Raji (cell line): ENCODE measurements around the gene RBPJ.

Source experiments
- POLR2A ChIP-seq: IDR thresholded peaks from 2 replicates; pipeline ENCODE4 v1.6.1; 2011; ENCODE audit warnings: low read depth, low read length, control low read depth; ENCODE audit not compliant: insufficient read depth

The RBPJ gene

DNA sequence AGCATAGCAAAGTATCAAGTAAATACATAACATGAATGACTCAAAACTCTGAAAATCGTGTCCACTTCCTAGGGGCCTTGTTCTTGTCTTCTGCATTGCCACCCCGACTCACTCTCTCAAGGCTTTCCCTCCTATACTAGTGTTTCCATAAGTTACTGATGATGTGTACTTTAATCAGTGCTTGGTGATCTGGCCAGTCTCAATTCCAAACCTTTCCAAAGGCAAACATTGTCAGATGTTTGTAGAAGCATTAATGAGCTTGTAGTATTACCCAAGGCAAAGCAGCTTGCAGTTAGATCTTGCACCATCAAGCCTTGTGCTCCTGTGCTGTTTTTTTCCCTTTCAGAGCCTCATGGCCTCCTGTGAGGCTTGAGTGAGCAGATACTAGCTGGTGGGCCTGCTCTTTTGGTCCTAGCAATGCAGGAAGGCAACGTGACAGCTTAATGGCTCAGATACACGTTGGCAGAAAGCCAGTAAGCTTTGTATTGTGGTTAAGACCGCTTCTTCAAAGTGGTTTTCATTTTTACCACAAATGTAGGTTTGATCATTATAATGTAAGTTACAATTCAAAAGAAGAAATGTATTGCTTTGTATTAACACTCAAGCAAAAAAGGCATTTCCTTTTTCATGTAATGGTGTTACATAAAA, 51.8 kb downstream of the RBPJ start:
- TF ChIP-seq POLR2A: no peak

DNA sequence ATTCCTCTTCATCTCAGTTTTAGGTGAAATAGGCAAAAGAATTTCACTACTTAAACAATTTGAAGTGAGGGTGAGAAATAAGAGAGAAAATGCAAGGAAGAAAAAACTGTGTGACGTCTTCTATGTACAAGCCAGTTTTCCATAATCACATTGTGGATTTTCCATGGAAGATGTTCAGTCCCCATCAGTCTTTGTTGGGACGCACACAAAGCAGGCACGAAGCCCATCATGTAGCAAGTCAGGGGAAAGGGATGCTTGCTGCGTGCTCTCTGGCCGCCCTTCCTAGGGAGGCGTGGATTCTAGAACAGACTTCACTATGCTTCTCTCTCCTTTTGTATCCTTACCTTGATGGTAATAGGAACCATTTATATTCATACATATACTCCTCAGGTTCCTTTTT, 54.7 kb downstream of the RBPJ start:
- no peak for TF ChIP-seq POLR2A

DNA sequence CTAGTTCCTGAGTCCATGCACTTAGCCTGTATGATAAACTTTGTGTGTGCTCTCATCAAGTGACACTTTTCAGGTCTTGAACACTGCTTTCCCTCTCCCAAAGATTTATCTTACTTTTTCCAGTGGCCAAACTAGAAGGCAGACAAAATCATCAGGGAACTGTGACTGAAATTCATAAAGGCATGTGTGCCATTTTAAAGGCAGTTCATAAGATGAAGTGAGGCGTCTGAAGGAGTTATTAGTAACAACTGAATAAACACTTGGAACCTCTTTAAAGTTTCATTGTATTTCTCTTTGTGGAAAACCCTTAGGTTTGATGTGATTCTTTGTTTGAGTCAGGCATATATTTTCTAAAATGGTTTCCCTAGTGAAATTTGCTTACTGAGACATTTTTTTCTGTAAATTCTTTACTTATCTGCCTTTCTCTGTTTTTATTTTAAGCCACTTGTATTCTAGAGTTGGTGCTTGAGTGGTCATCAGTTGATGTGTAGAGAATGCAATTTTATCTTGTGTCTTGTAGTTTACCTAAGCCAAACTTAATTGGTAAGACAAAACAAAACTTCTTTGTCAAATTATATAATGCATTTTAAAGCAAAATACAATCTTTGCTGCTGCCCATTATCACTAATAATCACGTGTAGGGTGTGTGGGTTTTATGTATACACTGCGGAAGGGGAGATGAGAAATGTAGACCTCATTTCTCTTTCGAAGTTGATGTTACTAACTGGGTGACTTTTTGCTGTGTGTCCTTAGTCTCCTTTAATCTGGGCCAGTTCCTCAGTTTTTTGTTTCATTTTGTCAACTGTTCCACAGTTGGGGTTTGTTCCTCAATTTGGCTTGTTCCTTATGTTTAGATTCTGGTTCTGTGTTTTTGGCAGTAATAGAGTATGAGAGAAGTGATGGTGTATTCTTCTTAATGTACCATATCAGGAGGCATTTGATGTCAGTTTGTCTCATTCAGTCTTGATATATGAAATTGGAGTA, 56.8 kb downstream of the RBPJ start:
- TF ChIP-seq POLR2A: no peak

DNA sequence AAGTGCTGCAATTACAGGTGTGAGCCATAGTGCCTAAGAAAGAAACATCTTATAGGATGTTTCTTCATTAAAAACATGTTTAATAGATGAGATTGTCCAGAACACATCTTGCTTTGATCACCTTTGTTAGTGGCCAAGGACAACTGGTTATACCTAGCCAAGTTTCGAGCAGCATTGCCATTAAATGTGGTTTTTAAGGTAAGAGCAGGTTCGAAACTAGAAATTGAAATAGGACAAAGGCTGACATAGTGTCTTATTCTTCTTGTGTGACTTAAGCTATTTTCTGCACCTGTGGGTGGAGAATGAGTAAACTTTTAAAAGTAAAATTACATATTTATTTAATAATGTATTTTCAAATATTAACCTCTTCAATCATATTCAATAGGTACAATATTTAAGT, 59.0 kb downstream of the RBPJ start:
- no peak for TF ChIP-seq POLR2A

DNA sequence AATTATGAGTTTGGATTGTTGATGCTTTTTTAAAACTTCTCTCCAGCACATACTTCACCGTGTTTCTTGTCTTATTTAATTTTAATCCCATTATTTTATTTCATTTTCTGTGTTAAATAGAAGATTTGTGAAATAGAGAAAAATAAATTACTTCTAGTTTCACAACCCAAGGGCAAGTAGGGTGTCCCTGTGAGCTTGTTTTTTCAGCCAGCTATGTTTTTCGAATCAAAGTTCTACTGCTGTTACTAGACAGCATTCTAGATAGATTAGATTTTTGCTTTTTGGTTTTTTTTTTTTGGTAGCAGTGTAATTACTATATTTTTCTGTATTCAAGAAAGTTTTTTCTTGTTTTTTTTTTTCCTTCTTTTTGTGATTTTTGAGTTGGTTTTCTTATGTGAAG, 59.9 kb downstream of the RBPJ start:
- no peak for TF ChIP-seq POLR2A

DNA sequence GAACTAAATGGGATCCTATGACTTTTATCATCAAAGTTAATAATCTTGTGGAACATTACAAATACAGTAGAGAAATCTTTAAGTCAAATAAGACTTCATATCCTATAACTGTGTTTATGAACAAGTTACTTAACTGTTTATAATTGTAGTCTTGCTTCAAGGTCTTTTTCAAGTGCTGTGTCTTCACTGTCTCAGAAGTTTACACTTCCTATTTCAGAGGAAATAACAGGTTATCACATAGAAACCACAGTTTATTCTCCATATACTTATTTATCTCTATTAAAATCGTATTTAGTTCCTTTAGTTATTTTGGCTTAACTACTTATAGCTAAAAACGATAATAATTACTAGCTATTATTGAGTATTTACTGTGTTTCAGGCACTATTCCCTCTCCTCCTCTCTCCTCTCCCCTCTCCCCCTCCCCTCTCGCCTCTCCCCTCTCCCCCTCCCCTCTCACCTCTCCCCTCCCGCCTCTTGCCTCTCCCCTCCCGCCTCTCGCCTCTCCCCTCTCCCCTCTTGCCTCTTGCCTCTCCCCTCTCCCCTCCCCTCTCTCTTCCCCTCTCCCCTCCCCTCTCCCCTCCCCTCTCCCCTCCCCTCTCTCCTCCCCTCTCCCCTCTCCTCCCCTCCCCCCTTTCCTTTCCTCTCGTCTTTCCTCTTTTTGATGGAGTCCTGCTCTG, 63.7 kb downstream of the RBPJ start:
- no peak for TF ChIP-seq POLR2A

DNA sequence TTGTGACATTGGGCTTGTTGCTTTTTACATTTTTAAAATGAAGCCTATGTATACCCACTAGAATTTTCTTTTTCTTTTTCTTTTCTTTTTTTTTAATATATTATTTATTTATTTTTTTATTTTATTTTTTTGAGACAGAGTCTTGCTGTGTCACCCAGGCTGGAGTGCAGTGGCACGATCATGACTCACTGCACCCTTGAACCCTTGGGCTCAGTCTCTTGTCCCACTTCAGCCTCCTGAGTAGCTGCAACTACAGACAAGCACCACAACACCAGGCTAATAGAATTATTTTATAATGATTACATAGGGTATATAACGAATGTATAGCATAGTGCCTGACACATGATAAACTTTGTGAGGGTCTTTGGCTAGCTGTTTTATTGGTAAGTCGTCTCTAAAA, 64.9 kb downstream of the RBPJ start:
- TF ChIP-seq POLR2A: no peak

DNA sequence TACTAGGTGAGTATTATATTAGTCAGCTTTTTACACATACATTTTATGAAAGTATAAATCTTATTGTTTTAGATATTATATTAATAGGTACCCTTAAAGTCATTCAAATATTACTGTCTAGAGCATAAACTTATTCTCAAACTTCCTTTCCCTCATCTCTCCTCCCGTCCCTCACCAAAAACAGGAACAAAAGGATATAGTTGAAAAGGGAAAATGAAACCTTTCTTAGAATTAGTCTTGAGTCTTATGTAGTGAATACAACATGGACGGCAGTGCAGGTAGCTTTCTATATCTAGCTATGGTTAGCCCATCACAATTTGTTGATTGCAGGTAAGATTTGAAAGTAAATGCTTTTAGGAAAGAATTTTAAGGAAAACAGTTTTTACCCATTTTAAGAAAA, 65.6 kb downstream of the RBPJ start:
- TF ChIP-seq POLR2A: no peak

DNA sequence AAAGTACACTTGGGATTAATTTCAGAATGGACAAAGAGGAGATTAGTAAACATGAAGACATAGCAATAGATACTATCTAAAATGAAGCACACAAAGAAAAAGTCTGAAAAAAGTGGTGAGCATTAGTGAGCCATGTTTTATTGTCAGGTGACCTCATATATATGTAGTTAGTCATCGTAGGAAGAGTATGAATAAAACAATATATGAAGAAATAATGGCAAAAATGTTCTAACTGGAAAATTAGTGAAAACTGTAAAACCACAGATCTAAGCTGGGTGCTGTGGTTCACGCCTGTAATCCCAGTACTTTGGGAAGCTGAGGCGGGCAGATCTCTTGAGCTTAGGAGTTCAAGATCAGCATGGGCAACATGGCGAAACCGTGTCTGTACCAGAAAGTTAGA, 67.9 kb downstream of the RBPJ start:
- no peak for TF ChIP-seq POLR2A

DNA sequence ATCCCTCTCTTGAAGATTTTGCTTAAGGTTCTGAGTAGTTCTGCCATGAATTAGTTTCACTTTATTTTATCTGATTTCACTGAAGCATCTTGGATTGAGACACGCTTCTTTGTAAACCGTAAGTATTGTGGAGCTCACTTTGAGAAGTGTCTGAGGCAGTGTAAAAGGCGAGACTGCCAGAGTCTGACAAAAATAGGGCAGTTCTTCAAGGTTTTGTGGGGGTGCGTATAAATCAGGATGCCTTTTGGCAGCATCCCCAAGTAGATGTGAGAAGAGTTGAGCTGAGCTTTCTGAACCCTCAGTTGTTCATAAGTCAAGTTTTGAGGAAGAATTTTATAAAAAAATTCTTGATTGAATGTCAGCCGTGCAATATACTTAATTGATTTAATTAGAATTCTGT, 76.3 kb downstream of the RBPJ start:
- no peak for TF ChIP-seq POLR2A

DNA sequence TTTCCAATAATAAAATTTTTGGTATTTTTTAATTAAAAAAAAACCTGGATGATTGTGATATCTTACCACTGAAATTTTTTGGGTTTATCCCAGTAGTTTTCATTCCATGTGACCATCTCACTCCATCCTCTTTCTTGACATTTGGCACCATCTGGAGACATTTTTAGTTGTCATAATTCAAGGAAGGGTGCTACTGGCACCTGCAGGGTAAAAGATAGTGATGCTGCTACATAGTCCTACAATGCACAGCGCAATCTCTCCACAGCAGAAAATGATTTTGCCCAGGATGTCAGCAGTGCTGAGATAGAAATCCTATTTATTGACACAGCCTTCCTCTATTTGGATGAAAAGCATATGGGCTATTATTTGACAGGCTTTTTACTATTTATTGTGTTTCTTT, 79.3 kb downstream of the RBPJ start:
- TF ChIP-seq POLR2A: no peak

DNA sequence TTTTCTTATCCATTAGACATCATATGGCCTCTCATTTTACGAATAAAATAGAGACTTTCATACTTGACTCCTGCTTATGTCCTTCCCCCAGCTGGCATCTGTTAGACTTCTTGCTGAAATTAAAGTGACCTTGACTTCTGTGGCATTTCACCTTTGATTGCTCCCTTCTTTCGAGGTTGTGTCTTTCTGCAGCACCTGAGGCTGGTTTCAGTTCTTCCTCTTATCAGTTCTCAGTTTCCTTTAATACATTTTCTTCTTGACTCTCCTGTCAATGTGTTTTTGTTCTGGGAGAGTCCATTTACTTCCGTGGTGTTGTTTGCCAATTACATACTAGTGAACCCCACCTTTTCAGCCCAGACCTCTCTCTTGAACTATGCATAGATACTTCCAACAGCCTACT, 81.6 kb downstream of the RBPJ start:
- TF ChIP-seq POLR2A: no peak

DNA sequence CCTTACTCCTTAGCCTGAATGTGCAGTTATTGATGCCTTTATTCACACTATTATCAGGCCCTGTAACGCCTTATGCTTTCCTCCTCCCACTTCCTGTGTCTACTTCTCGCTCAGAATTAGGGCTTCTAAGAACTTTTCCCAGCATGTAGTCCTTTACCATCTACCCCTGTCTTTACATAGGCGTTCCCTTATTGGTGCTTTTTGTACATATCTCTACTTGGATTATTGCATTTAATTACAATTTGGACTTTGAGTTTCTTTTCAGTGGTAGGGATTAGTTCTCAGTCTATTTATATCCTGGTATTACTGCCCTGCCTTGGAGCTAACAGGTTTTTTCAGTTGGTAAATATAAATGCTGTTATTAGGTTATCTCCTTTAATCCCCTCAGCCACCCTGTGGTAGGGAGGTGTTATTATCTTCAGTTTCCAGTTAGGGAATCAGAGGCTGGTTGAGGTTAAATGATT, 84.0 kb downstream of the RBPJ start:
- no peak for TF ChIP-seq POLR2A

DNA sequence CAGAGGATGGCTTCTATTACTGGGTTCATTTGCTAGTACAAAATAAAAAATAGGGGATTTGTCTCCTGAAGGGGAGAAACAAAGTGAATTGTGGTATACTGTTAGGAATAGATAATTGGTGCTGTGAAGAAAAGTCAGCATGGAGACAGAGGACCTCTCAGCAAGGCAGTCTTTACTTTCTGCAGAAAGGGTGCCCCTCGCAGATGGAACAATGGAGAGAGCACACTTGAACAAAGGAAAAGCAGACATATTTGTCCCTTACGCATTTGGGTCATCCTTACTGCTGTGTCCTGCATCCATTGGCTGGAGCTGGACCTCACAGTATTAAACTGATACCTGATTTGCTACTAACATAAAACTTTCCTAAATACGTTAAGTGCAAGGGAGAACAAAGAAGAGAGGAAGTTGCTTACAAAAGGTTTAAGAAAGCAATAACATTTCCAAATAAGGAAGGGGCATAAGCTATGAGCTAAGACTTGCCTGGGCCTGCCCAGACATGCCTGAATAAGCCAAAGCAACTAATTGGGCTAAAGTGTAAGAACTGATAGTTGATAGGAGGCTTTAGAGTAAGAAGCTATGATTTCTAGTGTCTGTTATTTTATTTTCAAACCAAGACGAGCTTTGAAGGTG, 85.6 kb downstream of the RBPJ start:
- no peak for TF ChIP-seq POLR2A

DNA sequence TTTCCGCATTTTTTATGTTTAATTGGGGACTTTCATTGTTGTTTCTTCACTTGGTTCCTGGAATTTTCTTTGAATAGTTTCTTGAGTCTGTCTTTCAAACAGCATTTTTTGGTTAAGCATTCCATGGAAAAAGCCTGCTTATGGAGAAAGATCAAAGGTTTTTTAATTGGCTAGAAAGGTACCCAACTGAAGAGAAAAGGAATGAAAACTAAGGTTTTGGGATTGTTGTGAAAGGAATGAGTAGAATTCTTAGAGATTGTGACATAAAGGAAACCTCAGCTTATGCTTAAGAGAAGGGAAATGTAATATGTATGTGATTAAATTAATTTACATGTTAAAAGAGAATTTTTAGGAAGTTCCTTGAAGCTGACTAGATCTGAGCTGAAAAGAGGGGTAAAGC, 86.7 kb downstream of the RBPJ start:
- TF ChIP-seq POLR2A: no peak
